ENCODE results near the gene CCDC34.

DNA sequence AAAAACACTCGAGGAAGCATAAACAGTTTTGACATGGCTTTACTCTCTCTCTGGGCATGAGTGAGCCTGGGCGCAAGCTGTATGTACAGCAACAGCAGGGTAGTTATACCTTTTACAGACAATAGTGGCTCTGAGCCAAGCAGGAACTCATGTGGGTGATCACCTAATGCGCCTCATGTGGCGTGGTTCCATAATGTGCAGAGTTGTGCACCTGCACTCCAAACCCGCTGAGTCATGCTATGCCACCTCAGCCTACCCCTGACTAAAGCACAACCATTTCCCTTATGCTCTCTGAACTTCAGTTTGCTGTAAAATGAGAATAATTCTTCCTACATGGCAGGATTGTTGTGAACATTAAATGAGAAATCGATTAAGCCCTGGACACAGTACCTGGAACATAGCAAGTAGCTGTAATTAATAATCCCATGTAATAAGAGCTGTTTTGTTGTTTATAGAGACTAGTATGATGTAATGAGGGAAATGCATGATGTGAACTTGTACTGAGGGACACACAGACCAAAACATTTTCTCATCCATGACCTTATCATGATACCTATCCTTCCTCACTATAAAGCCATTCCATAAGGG, 71.6 kb downstream of the CCDC34 start:
- TF ChIP-seq, protein P1, sequence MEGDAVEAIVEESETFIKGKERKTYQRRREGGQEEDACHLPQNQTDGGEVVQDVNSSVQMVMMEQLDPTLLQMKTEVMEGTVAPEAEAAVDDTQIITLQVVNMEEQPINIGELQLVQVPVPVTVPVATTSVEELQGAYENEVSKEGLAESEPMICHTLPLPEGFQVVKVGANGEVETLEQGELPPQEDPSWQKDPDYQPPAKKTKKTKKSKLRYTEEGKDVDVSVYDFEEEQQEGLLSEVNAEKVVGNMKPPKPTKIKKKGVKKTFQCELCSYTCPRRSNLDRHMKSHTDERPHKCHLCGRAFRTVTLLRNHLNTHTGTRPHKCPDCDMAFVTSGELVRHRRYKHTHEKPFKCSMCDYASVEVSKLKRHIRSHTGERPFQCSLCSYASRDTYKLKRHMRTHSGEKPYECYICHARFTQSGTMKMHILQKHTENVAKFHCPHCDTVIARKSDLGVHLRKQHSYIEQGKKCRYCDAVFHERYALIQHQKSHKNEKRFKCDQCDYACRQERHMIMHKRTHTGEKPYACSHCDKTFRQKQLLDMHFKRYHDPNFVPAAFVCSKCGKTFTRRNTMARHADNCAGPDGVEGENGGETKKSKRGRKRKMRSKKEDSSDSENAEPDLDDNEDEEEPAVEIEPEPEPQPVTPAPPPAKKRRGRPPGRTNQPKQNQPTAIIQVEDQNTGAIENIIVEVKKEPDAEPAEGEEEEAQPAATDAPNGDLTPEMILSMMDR (IDR thresholded peaks at IDR 0.05): no peak
- TF ChIP-seq POLR2A (IDR thresholded peaks at IDR 0.05): no peak

Data from upper lobe of left lung (tissue), 4 donors.